CD4-positive, alpha-beta memory T cell (primary cell): ENCODE data around the gene MADD. TPM values are rescaled to one million over a fixed set of nuclear protein-coding genes. Genes with fewer than 3 reads are reported as not detected.

Source experiments
- CTCF ChIA-PET: fragments of 350-600 bp; sonication (Branson Sonifier 250); formaldehyde crosslinking; loops from one replicate; lab custom pipeline; 2021; ENCODE audit warnings: inconsistent platforms; ENCODE audit not compliant: partially characterized antibody; lab: Charles Lee
- POLR2A ChIA-PET: fragments of 350-600 bp; sonication (Branson Sonifier 250); formaldehyde crosslinking; loops from one replicate; lab custom pipeline; 2021; ENCODE audit not compliant: partially characterized antibody; lab: Charles Lee
- DNase-seq, 5 donors: peaks; one replicate each; pipeline versions ENCODE4 v3.0.0 to v3.0.0-alpha.2; 2020 to 2022; ENCODE audit warnings: mixed read lengths in 1 of 5
- H3K27ac ChIP-seq: one replicate; pipeline ENCODE4 v1.7.0; 2013; ENCODE audit warnings: low read depth, low read length
- H3K27me3 ChIP-seq: 2 replicates; pipeline ENCODE4 v1.7.0; 2013; ENCODE audit warnings: mild to moderate bottlenecking, low read length, moderate library complexity; ENCODE audit not compliant: insufficient read depth
- H3K36me3 ChIP-seq: 2 replicates; pipeline ENCODE4 v1.7.0; 2013; ENCODE audit warnings: mild to moderate bottlenecking, low read length, moderate library complexity; ENCODE audit not compliant: insufficient read depth
- H3K4me1 ChIP-seq: 2 replicates; pipeline ENCODE4 v1.7.0; 2013; ENCODE audit warnings: mild to moderate bottlenecking, low read length, moderate library complexity; ENCODE audit not compliant: insufficient read depth
- H3K4me3 ChIP-seq, 2 donors: one replicate each; pipeline ENCODE4 v1.7.0; 2013; ENCODE audit warnings: low read length in 2 of 2, mild to moderate bottlenecking in 1 of 2
- H3K9me3 ChIP-seq, 2 donors: one replicate each; pipeline ENCODE4 v1.7.0; 2013; ENCODE audit warnings: low read length in 2 of 2, control low read depth in 1 of 2; ENCODE audit not compliant: control insufficient read depth in 1 of 2
- H3K27ac Mint-ChIP-seq, 7 donors: one replicate each; pipeline ENCODE4 v1.8.0; 2020 to 2021; ENCODE audit warnings: mixed read lengths in 7 of 7, mild to moderate bottlenecking in 6 of 7, inconsistent platforms in 3 of 7, moderate library complexity in 3 of 7
- H3K27me3 Mint-ChIP-seq, 2 donors: one replicate each; pipeline ENCODE4 v1.8.0; 2020 to 2021; ENCODE audit warnings: mixed read lengths in 2 of 2
- H3K36me3 Mint-ChIP-seq, 2 donors: one replicate each; pipeline ENCODE4 v1.8.0; 2020 to 2021; ENCODE audit warnings: mixed read lengths in 2 of 2, inconsistent platforms in 1 of 2, mild to moderate bottlenecking in 1 of 2
- H3K4me1 Mint-ChIP-seq, 4 donors: one replicate each; pipeline ENCODE4 v1.8.0; 2020 to 2021; ENCODE audit warnings: mixed read lengths in 4 of 4, mild to moderate bottlenecking in 1 of 4
- H3K4me3 Mint-ChIP-seq, 8 donors: one replicate each; pipeline ENCODE4 v1.8.0; 2020 to 2021; ENCODE audit warnings: mixed read lengths in 8 of 8, mild to moderate bottlenecking in 7 of 8, moderate library complexity in 6 of 8, inconsistent platforms in 3 of 8
- H3K9me3 Mint-ChIP-seq, 8 donors: one replicate each; pipeline ENCODE4 v1.8.0; 2020 to 2021; ENCODE audit warnings: mixed read lengths in 8 of 8, mild to moderate bottlenecking in 5 of 8, inconsistent platforms in 3 of 8, moderate library complexity in 1 of 8
- intact Hi-C: fragments of 100-400 bp; cut with micrococcal nuclease; formaldehyde crosslinking; loops from one replicate; pipeline ENCODE4 v1.15.1; 2023
- polyA plus RNA-seq, 2 donors: library from polyadenylated mRNA; unstranded; fragments of 300-500 nt; fragmentation: Illumina TruSeq; gene quantifications; one replicate each; pipeline ENCODE4 v1.2.3, GENCODE V29; 2021
- total RNA-seq, 2 experiments: library from RNA; stranded (reverse); gene quantifications; one replicate each; pipeline ENCODE4 v1.2.3, GENCODE V29; 2021

MADD gene
- total and polyA plus RNA-seq, 4 experiments from 2014 or later, result 19.3 to 119 (median 75.3) TPM

DNA sequence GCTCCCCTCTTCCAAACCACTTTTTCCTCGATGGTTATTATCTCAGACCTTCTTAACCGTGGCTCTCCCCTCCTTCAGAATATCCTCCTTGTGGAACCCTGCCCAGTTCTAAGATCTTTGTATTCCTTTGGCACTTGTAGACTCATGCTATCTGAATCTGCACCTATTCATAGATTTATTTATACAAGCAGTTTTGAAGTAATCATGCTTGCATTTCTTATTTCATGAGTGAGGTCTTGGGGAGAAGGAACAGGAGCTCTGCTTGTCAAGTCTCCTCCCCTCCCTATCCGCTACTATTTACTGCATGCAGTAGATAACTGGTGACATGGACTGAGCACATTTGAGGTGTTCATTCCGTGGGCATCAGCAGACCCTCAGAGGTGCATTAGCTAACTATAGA lies 5.4 kb upstream of the MADD start:
- H3K27ac Mint-ChIP-seq, result peak overlapping the region in 2 of 7 donors; percentile 62 to 80
- H3K4me3 Mint-ChIP-seq, result no peak overlapping the region
- intact Hi-C loops, result loop anchor here (10.0 kb wide), 1 partner anchor 1420 kb away; the partner anchor contains the start of gene CRY2
- Histone ChIP-seq H3K27me3 (no peaks in the 10 kb centered on the region), H3K4me3 (no peak overlapping the region), H3K36me3 (no peaks in the 10 kb centered on the region), H3K9me3 (no peaks in the 10 kb centered on the region), H3K4me1 (peaks cover 31% of the 10 kb centered on the region), H3K27ac (no peak overlapping the region)
- H3K9me3 Mint-ChIP-seq, result no peaks in the 10 kb centered on the region
- POLR2A ChIA-PET, result interaction anchor here (1.1 to 2.0 kb wide), 3 partner anchors 16 to 87 kb away, joined by 4 to 13 read pairs (median 9); partner anchors contain the start of genes ACP2 and DDB2
- no peak for DNase-seq
- no peaks in the 10 kb centered on the region for H3K27me3 Mint-ChIP-seq
- H3K36me3 Mint-ChIP-seq, result peaks cover 0 to 5% of the 10 kb centered on the region in 2 donors
- CTCF ChIA-PET, result interaction anchor here (1.4 to 4.4 kb wide), 5 partner anchors 16 to 190 kb away, joined by 3 to 21 read pairs (median 7); partner anchors contain the start of genes ACP2, ARFGAP2 and DDB2
- H3K4me1 Mint-ChIP-seq, result peaks cover 15 to 27% (median 21%) of the 10 kb centered on the region in 4 donors

DNA sequence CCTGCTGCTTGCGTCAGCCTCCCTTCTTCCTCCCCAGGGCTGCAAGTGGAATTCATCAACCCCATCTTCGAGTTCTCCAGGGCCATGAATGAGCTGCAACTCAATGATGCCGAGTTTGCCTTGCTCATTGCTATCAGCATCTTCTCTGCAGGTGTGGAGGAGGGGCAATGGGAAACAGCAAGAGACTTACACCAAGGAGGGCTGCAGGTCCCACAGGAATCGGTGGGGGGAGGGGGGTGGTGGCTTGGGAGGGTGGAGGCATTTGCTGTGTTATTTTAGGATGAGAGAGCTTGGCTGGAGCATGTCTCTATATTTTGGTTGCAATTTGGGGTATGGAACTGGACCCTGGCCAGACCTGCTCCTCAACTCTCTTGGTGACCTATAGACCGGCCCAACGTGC lies 2.1 kb upstream of the MADD start:
- Histone ChIP-seq H3K4me1 (peaks cover 52% of the 10 kb centered on the region), H3K36me3 (no peaks in the 10 kb centered on the region), H3K27ac (no peak overlapping the region), H3K4me3 (peak overlapping the region in 1 of 2 donors; percentile 90), H3K27me3 (no peaks in the 10 kb centered on the region), H3K9me3 (no peaks in the 10 kb centered on the region)
- H3K9me3 Mint-ChIP-seq, result no peaks in the 10 kb centered on the region
- intact Hi-C loops, result loop anchor here (5.0 to 10.0 kb wide), 2 partner anchors 309 to 1423 kb away; partner anchors contain the start of genes CRY2, KBTBD4 and NDUFS3
- ChIA-PET CTCF (interaction anchor here (1.1 to 1.5 kb wide), 3 partner anchors 20 to 53 kb away, joined by 4 to 6 read pairs (median 5); partner anchors contain the start of genes ACP2 and DDB2), POLR2A (interaction anchor here (0.6 to 4.5 kb wide), 9 partner anchors 8 to 159 kb away, joined by 3 to 57 read pairs (median 6); partner anchors contain the start of genes ACP2, ARFGAP2, DDB2 and NR1H3)
- peaks cover 36 to 49% (median 43%) of the 10 kb centered on the region in 4 donors for H3K4me1 Mint-ChIP-seq
- H3K36me3 Mint-ChIP-seq, result peaks cover 0 to 15% of the 10 kb centered on the region in 2 donors
- H3K4me3 Mint-ChIP-seq, result peak overlapping the region in 6 of 8 donors; percentile 5 to 95 (median 81)
- no peaks in the 10 kb centered on the region for H3K27me3 Mint-ChIP-seq
- DNase-seq, result no peak
- peak overlapping the region in 6 of 7 donors; percentile 94 to 100 (median 96) for H3K27ac Mint-ChIP-seq

DNA sequence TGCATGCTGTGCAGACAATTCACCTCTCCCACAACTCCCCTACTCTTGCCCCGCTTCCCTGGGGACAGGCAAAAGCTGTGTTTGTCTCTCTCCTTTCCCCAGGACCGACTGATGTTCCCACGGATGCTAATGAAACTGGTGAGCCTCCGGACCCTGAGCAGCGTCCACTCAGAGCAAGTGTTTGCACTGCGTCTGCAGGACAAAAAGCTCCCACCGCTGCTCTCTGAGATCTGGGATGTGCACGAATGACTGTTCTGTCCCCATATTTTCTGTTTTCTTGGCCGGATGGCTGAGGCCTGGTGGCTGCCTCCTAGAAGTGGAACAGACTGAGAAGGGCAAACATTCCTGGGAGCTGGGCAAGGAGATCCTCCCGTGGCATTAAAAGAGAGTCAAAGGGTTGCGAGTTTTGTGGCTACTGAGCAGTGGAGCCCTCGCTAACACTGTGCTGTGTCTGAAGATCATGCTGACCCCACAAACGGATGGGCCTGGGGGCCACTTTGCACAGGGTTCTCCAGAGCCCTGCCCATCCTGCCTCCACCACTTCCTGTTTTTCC lies 1.4 kb upstream of the MADD start:
- H3K4me1 ChIP-seq, result peaks cover 53% of the 10 kb centered on the region
- intact Hi-C loops, result loop anchor here (1.0 to 10.0 kb wide), 9 partner anchors 20 to 1424 kb away; partner anchors contain the start of genes ACP2, CKAP5, CRY2 and KBTBD4
- peak overlapping the region; percentile 94 to 100 (median 96) for H3K27ac Mint-ChIP-seq
- H3K9me3 Mint-ChIP-seq, result no peaks in the 10 kb centered on the region
- H3K27me3 ChIP-seq, result no peaks in the 10 kb centered on the region
- H3K4me3 Mint-ChIP-seq, result peak overlapping the region; percentile 87 to 95 (median 92)
- DNase-seq, result no peak
- peaks cover 38 to 54% (median 48%) of the 10 kb centered on the region in 4 donors for H3K4me1 Mint-ChIP-seq
- ChIA-PET POLR2A (interaction anchor here (0.7 to 4.5 kb wide), 8 partner anchors 9 to 158 kb away, joined by 3 to 57 read pairs (median 6); partner anchors contain the start of genes ACP2, ARFGAP2, DDB2 and NR1H3), CTCF (interaction anchor here (1.1 to 1.5 kb wide), 3 partner anchors 20 to 53 kb away, joined by 4 to 6 read pairs (median 5); partner anchors contain the start of genes ACP2 and DDB2)
- peak overlapping the region in 1 of 2 donors; percentile 90 for H3K4me3 ChIP-seq
- H3K9me3 ChIP-seq, result no peaks in the 10 kb centered on the region
- peak overlapping the region; percentile 79 for H3K27ac ChIP-seq
- H3K27me3 Mint-ChIP-seq, result no peaks in the 10 kb centered on the region
- no peaks in the 10 kb centered on the region for H3K36me3 ChIP-seq
- H3K36me3 Mint-ChIP-seq, result peaks cover 0 to 15% of the 10 kb centered on the region in 2 donors

DNA sequence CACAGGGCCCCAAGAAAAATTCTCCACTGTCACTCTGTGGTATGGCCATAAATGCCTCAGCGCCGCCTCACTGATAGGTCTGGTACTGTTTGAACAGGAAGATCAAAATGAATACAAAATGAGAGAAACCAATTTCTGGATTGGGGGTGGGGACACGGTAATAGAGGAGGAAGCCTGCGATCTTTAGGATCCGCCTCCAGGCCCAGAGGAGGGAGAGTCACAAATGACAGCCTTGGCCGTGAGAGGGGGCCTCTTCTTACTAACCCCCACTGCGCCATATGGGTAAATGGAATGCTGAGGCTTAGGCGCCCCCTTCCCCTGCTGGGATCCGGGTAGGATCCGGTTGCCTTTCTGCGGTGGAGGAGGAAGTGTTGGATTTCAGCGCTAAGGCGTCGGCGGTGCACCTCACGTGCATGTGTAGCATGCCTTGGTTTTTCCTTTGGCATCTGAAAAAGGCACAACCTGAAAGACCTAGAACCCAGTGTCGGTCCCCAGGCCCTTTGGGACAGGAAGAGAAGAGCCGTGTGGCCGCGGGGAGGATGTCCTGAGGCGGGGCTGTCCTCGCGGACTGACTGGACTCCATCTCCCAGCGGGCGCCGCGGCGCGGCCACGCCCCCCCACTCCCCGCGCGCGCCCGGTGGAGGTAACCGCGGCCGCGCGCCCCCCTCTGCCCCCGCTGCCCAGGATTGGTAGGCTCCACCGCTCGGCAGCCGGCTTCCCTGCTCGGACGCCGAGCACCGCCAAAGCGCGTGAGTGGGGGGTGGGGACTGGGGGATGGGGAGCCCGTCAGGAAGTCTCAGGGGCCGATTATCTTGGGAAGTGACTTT lies 718 bp upstream of the MADD start:
- peaks cover 41 to 60% (median 52%) of the 10 kb centered on the region in 4 donors for H3K4me1 Mint-ChIP-seq
- no peaks in the 10 kb centered on the region for H3K27me3 Mint-ChIP-seq
- DNase-seq, result peak; percentile 84 to 90 (median 87)
- intact Hi-C loops, result loop anchor here (1.0 to 10.0 kb wide), 9 partner anchors 21 to 1424 kb away; partner anchors contain the start of genes ACP2, CKAP5, CRY2 and KBTBD4
- Histone ChIP-seq H3K27me3 (no peaks in the 10 kb centered on the region), H3K4me1 (peaks cover 53% of the 10 kb centered on the region), H3K36me3 (peaks cover 6% of the 10 kb centered on the region), H3K9me3 (no peaks in the 10 kb centered on the region), H3K4me3 (peak overlapping the region; percentile 59 to 90), H3K27ac (peak overlapping the region; percentile 79)
- peak overlapping the region; percentile 94 to 100 (median 96) for H3K27ac Mint-ChIP-seq
- H3K9me3 Mint-ChIP-seq, result no peaks in the 10 kb centered on the region
- ChIA-PET CTCF (interaction anchor here (1.4 to 1.9 kb wide), 3 partner anchors 21 to 143 kb away, joined by 5 to 6 read pairs (median 6); partner anchors contain the start of genes ACP2 and DDB2), POLR2A (interaction anchor here (1.0 to 4.5 kb wide), 9 partner anchors 10 to 139 kb away, joined by 3 to 57 read pairs (median 11); partner anchors contain the start of genes ACP2, ARFGAP2, DDB2 and NR1H3)
- peak overlapping the region; percentile 87 to 95 (median 92) for H3K4me3 Mint-ChIP-seq
- peaks cover under 1 to 22% of the 10 kb centered on the region in 2 donors for H3K36me3 Mint-ChIP-seq

DNA sequence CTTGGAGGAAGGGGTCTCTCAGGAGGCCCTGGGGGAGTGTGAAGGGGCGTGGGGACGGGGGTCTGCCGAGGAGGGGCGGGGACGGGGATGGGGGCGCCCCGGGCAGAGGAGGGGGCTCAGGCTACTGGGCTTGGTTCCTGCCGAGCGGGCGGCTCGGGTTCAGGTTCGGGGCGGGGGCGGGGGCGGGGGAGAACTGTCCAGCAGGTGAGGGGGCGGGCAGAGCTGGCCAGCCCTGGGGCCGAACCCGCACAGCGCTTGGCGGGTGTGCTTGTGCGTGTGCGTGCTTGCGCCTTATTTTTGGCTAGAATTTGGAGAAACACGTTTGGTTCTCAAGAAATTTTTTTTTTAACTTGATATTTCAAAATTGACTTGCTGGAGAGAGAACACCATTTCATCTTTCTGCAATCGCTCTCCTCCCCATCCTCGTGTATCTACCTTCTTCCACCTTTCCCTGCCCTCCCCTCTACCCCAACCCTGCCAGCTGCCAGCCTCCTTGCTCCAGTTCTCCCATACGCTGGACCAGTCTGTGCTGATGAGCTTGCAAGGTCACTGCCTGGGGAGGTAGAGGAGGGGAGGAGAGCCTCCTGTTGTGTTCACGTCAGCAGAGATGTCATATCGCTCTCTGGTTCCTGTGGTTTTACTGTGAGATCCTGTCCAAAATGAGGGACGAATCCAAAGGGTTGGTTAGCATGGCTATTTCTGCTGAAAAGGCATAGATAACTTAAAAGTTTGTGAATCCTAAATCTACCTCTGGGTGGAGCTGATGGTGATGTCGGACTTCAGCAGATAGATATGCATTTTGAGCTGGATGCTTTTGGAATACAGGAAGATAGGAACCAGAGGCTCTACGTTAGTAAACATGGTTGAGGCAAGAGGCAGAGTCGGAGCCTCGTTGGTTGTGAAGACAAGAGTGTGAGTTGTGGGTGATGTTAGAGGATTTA lies 668 bp downstream of the MADD start:
- H3K27me3 ChIP-seq, result no peaks in the 10 kb centered on the region
- Mint-ChIP-seq H3K4me3 (peak overlapping the region; percentile 85 to 94 (median 90)), H3K4me1 (peaks cover 41 to 61% (median 52%) of the 10 kb centered on the region in 4 donors), H3K27ac (peak overlapping the region; percentile 88 to 97 (median 94)), H3K36me3 (peaks cover 9 to 35% of the 10 kb centered on the region in 2 donors), H3K9me3 (no peaks in the 10 kb centered on the region), H3K27me3 (no peaks in the 10 kb centered on the region)
- peaks cover 43% of the 10 kb centered on the region for H3K4me1 ChIP-seq
- intact Hi-C loops, result no loop called here
- peak overlapping the region; percentile 90 to 95 for H3K4me3 ChIP-seq
- no peaks in the 10 kb centered on the region for H3K9me3 ChIP-seq
- H3K36me3 ChIP-seq, result peaks cover 20% of the 10 kb centered on the region
- CTCF ChIA-PET, result interaction anchor here (1.1 to 2.8 kb wide), 10 partner anchors 11 to 141 kb away, joined by 3 to 14 read pairs (median 6); partner anchors contain the start of genes ACP2 and DDB2
- H3K27ac ChIP-seq, result peak overlapping the region; percentile 79
- POLR2A ChIA-PET, result interaction anchor here (0.8 to 4.5 kb wide), 13 partner anchors 11 to 495 kb away, joined by 3 to 57 read pairs (median 4); partner anchors contain the start of genes ACP2, ARFGAP2, DDB2 and SLC39A13
- peak; percentile 47 to 73 (median 51) for DNase-seq
